Measurements from ENCODE around the gene DOK3. TPM values are rescaled to one million over a fixed set of nuclear protein-coding genes. Genes with fewer than 3 reads are reported as not detected.

Gene DOK3
- total and polyA plus RNA-seq, 2 donors (not counting 3 experiments of a cell fraction or from before 2014, with no cell fraction given) = 4.8 to 5.3 TPM

DNA sequence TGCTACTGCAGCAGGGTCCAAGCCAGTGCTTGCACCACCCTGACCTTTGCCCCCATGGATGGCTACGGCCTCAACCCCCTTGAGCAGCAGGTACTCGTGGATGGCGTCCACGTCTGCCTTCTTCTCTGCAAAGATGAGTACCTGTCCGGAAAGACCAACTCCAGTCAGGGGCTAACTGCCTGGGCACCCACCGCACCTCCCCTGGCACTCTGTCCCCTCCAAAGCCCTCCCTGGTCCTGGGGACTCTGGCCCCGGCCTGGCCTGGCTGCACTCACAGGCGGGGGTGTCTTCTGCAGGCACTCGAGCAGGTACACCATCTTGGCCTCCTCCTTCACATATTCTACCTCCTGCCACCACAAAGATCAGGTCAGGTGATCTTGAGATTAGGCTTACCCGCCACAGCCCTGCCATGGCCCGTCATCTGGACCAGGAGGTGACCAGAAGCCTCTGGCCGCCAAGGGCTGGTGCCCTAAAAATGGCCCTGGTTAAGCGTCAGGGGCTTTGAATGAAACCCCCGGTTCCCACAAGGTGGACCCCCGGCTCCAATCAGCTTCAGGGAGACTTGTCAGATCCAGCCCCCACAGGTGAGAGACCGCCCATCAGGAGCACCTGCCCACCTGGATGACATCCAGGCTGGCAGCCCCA is 3.2 kb upstream of the DOK3 start:
- Histone ChIP-seq H3K4me2 (ENCODE audit: insufficient read depth, low read length) (no peak overlapping the region), H3K9me3 (replicated peaks; ENCODE audit: control insufficient read depth, insufficient read depth, low read length) (no peaks in the 10 kb centered on the region), H3K79me2 (ENCODE audit: control insufficient read depth, insufficient read depth, low read length) (peaks cover 14% of the 10 kb centered on the region), H3K36me3 (ENCODE audit: control insufficient read depth in 2 of 2, extremely low read depth in 1 of 2, insufficient read depth in 2 of 2, low read length in 2 of 2) (peaks cover 9 to 42% of the 10 kb centered on the region in 2 experiments), H3K27ac (ENCODE audit: insufficient read depth, low read depth, low read length) (no peak overlapping the region), H3K27me3 (ENCODE audit: control insufficient read depth in 2 of 2, insufficient read depth in 2 of 2, low read length in 2 of 2) (no peaks in the 10 kb centered on the region), H3K4me3 (replicated peaks in 1 of 3; ENCODE audit: insufficient read depth in 1 of 3, low read depth in 1 of 3, low read length in 3 of 3) (no peak overlapping the region), H4K20me1 (replicated peaks; ENCODE audit: control insufficient read depth, extremely low read depth, insufficient read depth, low read length) (no peaks in the 10 kb centered on the region), H3K9ac (replicated peaks; ENCODE audit: extremely low read depth, insufficient read depth, low read length) (no peak overlapping the region), H3K9me1 (replicated peaks; ENCODE audit: control insufficient read depth, extremely low read depth, insufficient read depth, low read length) (no peaks in the 10 kb centered on the region), H3K4me1 (ENCODE audit: control insufficient read depth, extremely low read depth, insufficient read depth, low read length) (peaks cover 15% of the 10 kb centered on the region), H2AFZ (ENCODE audit: low read depth, low read length) (no peak overlapping the region)
- CTCF ChIA-PET = no interaction called here
- dilution Hi-C loops (cut with MboI; ENCODE audit: extremely low pct_ligation_motif_present, low sequenced_read_pairs) = no loop called here
- FAIRE-seq (no peak), DNase-seq (ENCODE audit: low read depth, low spot score) (no peak)
- POLR2A ChIA-PET = no interaction called here
- BruUV-seq (replicated peaks) = no TSS peak
- TF ChIP-seq FOS (IDR thresholded peaks at IDR 0.05; ENCODE audit: borderline replicate concordance, insufficient read depth, low read length) = no peak
- TF ChIP-seq POLR2AphosphoS5 (IDR thresholded peaks at IDR 0.05; ENCODE audit: insufficient read depth, low read depth, low read length) = no peak
- TF ChIP-seq, protein P1, sequence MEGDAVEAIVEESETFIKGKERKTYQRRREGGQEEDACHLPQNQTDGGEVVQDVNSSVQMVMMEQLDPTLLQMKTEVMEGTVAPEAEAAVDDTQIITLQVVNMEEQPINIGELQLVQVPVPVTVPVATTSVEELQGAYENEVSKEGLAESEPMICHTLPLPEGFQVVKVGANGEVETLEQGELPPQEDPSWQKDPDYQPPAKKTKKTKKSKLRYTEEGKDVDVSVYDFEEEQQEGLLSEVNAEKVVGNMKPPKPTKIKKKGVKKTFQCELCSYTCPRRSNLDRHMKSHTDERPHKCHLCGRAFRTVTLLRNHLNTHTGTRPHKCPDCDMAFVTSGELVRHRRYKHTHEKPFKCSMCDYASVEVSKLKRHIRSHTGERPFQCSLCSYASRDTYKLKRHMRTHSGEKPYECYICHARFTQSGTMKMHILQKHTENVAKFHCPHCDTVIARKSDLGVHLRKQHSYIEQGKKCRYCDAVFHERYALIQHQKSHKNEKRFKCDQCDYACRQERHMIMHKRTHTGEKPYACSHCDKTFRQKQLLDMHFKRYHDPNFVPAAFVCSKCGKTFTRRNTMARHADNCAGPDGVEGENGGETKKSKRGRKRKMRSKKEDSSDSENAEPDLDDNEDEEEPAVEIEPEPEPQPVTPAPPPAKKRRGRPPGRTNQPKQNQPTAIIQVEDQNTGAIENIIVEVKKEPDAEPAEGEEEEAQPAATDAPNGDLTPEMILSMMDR (IDR thresholded peaks at IDR 0.05; ENCODE audit: extremely low read depth in 1 of 2, insufficient read depth in 1 of 2, low read depth in 1 of 2, low read length in 2 of 2) = no peak
- TF ChIP-seq, protein P2, sequence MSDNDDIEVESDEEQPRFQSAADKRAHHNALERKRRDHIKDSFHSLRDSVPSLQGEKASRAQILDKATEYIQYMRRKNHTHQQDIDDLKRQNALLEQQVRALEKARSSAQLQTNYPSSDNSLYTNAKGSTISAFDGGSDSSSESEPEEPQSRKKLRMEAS (IDR thresholded peaks at IDR 0.05; ENCODE audit: insufficient read depth, insufficient read length) = no peak
- TF ChIP-seq EZH2 (IDR thresholded peaks at IDR 0.05; ENCODE audit: borderline replicate concordance, low read depth, low read length, severe bottlenecking) = no peak
- no peak for TF ChIP-seq POLR2A (IDR thresholded peaks at IDR 0.05; ENCODE audit: low read depth, low read length)
- no peak for TF ChIP-seq MYC (IDR thresholded peaks at IDR 0.05; ENCODE audit: low read depth, low read length)
- no peak for TF ChIP-seq JUN (IDR thresholded peaks at IDR 0.05; ENCODE audit: borderline replicate concordance, insufficient read depth, insufficient read length, low read depth)
- no peak for TF ChIP-seq GATA2 (IDR thresholded peaks at IDR 0.05; ENCODE audit: insufficient read depth, insufficient read length, low read depth, low read length)
- intact Hi-C loops (cut with micrococcal nuclease) = no loop called here
